ENCODE measurements around the gene DNTT.

- TF ChIP-seq FOXA1 (IDR thresholded peaks at IDR 0.05) = no peak
- TF ChIP-seq TARDBP (IDR thresholded peaks at IDR 0.05) = no peak
- no peak for TF ChIP-seq L3MBTL2 (conservative IDR thresholded peaks at IDR 0.05)
- TF ChIP-seq BHLHE40 (IDR thresholded peaks at IDR 0.05; ENCODE audit: borderline replicate concordance) = no peak
- TF ChIP-seq SUZ12 (IDR thresholded peaks at IDR 0.05) = no peak
- no peak for TF ChIP-seq ELF4 (IDR thresholded peaks at IDR 0.05)
- no peak for TF ChIP-seq PKNOX1 (IDR thresholded peaks at IDR 0.05)
- TF ChIP-seq ZNF384 (IDR thresholded peaks at IDR 0.05) = no peak
- TF ChIP-seq ARNT (IDR thresholded peaks at IDR 0.05) = no peak
- no peak for TF ChIP-seq LEF1 (IDR thresholded peaks at IDR 0.05; ENCODE audit: borderline replicate concordance)
- no peak for TF ChIP-seq SP1 (IDR thresholded peaks at IDR 0.05)
- no peak for TF ChIP-seq FOXK2 (IDR thresholded peaks at IDR 0.05)
- TF ChIP-seq FOXM1 (IDR thresholded peaks at IDR 0.05; ENCODE audit: borderline replicate concordance) = no peak
These were observed 55.4 kb downstream of the DNTT start for GRCh38 chr10:96359616-96360015.

Measured in HEK293T (cell line).